ENCODE data around the gene C16orf74.

Gene C16orf74

GRCh38 chr16:85750146-85750826 lies 610 bp downstream of the C16orf74 start:
- DNase-seq (ENCODE audit: low read depth in 2 of 2), result no peak

- no peak for DNase-seq (ENCODE audit: low read depth in 2 of 2)
Measured at GRCh38 chr16:85749771-85750145, 1.1 kb downstream of the C16orf74 start.

GRCh38 chr16:85746460-85747215 lies 4.3 kb downstream of the C16orf74 start:
- DNase-seq (ENCODE audit: low read depth in 2 of 2), result no peak

- no peak for DNase-seq (ENCODE audit: low read depth in 2 of 2)
Measured at GRCh38 chr16:85738923-85739715, 11.8 kb downstream of the C16orf74 start.

- DNase-seq (ENCODE audit: low read depth in 2 of 2), result no peak
Measured at GRCh38 chr16:85736921-85737320, 14.0 kb downstream of the C16orf74 start.

- DNase-seq (ENCODE audit: low read depth in 2 of 2), result no peak
Measured at GRCh38 chr16:85735946-85736345, 14.9 kb downstream of the C16orf74 start.

GRCh38 chr16:85735225-85735635 lies 15.7 kb downstream of the C16orf74 start:
- peak in 1 of 2 donors; percentile 5 for DNase-seq (ENCODE audit: low read depth in 2 of 2)

GRCh38 chr16:85734311-85735017 lies 16.4 kb downstream of the C16orf74 start:
- no peak for DNase-seq (ENCODE audit: low read depth in 2 of 2)

- DNase-seq (ENCODE audit: low read depth in 2 of 2), result no peak
Measured at GRCh38 chr16:85733839-85734170, 17.1 kb downstream of the C16orf74 start.

- no peak for DNase-seq (ENCODE audit: low read depth in 2 of 2)
Measured at GRCh38 chr16:85733155-85733838, 17.6 kb downstream of the C16orf74 start.

GRCh38 chr16:85731179-85731578 lies 19.7 kb downstream of the C16orf74 start:
- no peak for DNase-seq (ENCODE audit: low read depth in 2 of 2)

GRCh38 chr16:85730186-85730465 lies 20.8 kb downstream of the C16orf74 start:
- no peak for DNase-seq (ENCODE audit: low read depth in 2 of 2)

GRCh38 chr16:85729452-85730185 lies 21.3 kb downstream of the C16orf74 start:
- no peak for DNase-seq (ENCODE audit: low read depth in 2 of 2)

- no peak for DNase-seq (ENCODE audit: low read depth in 2 of 2)
Measured at GRCh38 chr16:85728879-85729278, 22.0 kb downstream of the C16orf74 start.

- no peak for DNase-seq (ENCODE audit: low read depth in 2 of 2)
Measured at GRCh38 chr16:85724936-85725335, 26.0 kb downstream of the C16orf74 start.

GRCh38 chr16:85724126-85724879 lies 26.6 kb downstream of the C16orf74 start:
- DNase-seq (ENCODE audit: low read depth in 2 of 2), result no peak

- DNase-seq (ENCODE audit: low read depth in 2 of 2), result no peak
Measured at GRCh38 chr16:85722128-85722893, 28.6 kb downstream of the C16orf74 start.

- DNase-seq (ENCODE audit: low read depth in 2 of 2), result no peak
Measured at GRCh38 chr16:85720302-85720637, 30.6 kb downstream of the C16orf74 start.

- DNase-seq (ENCODE audit: low read depth in 2 of 2), result no peak
Measured at GRCh38 chr16:85719605-85720301, 31.1 kb downstream of the C16orf74 start.
